Measurements from ENCODE around the gene MESP1. TPM values are rescaled to one million over a fixed set of nuclear protein-coding genes. Genes with fewer than 3 reads are reported as not detected.
"Not testable (repeated sequence)": the region's sequence is repeated elsewhere in the genome, so short reads cannot be mapped to it uniquely, and the experiment has no call there.

Gene MESP1, protein sequence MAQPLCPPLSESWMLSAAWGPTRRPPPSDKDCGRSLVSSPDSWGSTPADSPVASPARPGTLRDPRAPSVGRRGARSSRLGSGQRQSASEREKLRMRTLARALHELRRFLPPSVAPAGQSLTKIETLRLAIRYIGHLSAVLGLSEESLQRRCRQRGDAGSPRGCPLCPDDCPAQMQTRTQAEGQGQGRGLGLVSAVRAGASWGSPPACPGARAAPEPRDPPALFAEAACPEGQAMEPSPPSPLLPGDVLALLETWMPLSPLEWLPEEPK
- 0.46 TPM in 2 replicates for total RNA-seq

- peak; percentile 65 for DNase-seq (ENCODE audit: low read depth, low spot score)
These were observed at the start of gene MESP1 for GRCh38 chr15:89750560-89751542. TSS of gene MESP1 (minus strand) at chr15:89751249. CDS start at chr15:89751231, 18 bp downstream.

GRCh38 chr15:89799918-89800498 is 49.0 kb upstream of the MESP1 start:
- DNase-seq (ENCODE audit: low read depth, low spot score): no peak

DNA sequence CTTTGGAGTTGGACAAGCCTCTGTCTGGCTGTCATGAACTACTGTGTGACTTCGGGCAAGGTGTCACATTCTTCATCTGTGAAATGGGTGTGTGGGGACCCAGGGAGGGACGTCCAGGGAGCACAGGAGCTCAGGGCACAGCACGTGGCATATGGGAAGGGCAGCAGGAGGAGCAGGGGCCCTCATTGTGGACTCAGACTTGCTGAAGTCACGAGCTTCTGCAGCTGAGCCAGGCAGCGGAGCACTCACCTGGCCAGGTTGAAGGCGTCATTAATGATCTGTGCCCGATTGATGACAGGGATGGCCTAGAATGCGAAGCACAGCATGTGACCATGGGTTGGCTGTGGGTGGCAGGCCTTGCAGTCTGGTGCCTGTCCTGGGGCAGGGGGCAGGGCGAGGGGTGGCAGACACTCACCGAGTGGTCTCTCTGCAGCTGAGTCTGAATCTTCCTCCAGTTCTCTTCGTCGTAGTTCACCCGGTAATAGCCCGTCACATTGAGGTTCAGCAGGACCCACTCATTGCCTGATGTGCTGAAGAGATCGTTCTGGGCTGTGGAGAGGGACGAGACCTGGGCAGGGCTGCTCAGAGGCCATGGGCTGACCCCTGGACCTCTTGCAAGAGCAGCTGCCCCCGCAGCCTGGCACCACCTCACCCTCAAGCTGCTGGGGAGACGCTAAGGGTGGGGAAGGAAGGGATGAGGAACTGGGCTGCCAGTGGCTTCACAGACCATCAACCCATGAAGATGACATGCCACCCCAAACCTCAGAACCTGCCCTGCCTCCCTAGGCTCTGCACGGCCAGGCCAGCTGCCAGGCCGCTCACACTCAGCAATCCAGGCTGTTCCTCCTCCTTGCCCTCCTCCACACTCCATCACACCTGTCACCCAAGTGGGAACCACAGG is 48.2 kb upstream of the MESP1 start:
- no peak for DNase-seq (ENCODE audit: low read depth, low spot score)

DNA sequence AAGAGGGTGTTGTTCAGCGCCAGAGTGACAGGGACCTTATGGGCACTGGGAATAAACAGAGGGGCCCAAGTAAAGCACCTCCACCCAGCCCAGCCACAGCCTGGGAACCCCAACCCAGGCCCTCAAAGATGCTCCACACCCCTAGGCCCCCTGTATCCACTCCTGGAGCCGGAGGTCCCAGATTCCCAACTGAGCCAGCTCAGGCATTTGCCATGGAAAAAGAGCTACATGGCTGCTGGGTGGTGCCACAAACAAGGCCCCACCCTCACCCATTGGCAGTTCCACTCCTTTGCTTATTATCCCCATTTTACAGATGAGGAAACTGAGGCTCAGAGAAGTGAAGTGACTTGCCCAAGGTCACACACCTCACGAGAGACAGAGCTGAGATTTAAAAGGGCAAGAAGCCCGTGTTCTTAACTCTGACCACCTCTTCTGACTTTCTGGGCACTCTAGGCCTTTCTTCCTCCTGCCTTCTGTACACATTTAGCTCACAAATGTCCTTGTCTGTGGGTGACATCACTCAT is 46.7 kb upstream of the MESP1 start:
- no peak for DNase-seq (ENCODE audit: low read depth, low spot score)

DNA sequence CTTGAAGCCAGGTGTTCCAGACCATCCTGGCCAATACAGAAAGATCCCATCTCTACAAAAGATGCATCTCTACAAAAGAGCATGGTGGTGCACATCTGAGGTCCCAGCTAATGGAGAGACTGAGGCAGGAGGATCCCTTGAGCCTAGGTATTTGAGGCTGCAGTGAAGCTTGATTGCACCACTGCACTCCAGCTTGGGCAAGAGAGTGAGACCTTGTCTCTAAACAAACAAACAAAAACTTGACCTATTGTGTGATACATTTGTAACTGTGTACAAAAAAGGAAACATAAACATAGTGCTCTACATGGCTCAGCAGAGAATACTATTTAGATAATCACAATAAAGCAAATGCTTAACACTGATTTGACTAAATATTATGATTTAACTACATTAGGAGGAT is 44.9 kb upstream of the MESP1 start:
- no peak for DNase-seq (ENCODE audit: low read depth, low spot score)

DNA sequence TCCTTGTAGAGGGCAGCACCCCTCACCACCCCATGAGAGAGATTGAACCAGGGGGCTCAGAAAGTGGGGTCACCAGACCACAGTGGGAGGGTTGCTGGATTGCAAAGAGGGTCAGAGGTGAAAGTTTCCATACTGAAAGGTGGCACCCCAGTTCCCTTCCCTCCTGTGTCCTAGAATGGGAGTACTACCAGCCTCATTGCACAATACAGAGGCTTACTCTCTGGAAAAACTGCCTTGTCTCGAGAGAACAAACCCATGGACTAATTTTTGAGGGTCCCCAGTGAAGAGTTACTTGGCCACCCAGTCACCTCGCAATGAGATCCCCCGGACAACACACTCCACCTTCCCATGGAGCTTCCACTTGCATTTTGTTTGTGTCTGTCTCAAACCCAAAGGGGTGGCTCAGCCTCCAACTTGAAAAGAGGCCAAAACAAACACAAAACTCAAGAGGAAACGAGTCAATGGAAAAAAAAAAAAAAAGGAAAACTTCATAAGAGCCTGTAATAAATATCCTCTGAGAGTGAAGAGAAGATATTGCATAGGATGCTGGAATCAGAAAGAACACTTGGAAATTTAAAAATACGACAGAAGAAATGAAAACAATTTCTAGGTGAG is 43.7 kb upstream of the MESP1 start:
- peak; percentile 71 for DNase-seq (ENCODE audit: low read depth, low spot score)

DNA sequence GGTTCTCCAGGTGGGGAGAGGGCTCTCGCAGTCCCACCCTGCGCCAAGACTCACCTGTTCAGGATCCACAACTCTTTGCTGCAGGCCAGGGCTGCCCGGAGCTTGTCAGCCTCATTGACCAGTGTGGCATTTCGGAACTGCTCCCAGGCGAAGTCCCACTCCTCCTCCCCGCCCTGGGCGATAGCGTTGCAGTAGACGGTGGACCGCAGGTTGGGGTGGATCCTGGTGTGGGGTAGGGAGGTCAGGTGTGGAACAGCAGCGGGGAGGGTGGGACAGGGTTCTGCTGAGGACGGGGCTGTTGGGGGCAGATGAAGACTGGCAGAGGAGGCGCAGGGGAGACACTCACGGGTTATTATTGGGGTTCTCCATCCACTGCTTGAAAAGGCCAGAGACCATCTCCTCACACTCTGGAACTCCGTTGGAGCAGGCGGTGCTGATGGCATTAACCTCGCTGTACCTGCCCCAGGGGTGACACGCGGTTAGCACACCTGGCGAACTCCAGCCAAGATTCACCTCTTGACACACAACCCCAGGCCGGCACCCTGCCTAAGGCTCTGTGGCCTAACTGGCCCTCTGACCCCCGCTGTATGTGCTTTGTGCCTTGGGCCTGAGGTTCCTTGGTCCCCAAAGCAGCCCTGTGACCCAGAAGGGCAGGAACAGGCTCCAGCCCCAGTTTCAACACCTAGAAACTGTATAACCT is 41.2 kb upstream of the MESP1 start:
- DNase-seq (ENCODE audit: low read depth, low spot score): no peak

DNA sequence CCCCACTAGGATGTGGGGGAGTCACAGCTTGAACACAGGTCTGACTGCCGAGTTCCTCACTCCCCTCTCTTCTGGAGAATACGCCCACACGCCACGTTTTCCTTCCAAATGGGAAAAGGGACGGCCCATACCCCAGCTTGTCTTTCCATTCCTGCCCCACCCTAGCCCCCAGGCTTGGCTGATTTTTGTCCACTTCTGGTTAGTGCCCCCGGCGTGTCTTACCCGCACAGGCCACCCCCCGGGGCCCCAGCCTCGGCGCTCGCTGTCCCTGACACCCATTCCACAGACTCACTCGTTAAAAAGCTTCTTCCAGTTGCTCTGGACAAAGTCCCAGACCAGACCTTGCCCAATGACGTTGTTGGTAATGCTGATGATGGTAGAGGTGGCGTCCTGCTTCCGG is 39.6 kb upstream of the MESP1 start:
- DNase-seq (ENCODE audit: low read depth, low spot score): no peak

DNA sequence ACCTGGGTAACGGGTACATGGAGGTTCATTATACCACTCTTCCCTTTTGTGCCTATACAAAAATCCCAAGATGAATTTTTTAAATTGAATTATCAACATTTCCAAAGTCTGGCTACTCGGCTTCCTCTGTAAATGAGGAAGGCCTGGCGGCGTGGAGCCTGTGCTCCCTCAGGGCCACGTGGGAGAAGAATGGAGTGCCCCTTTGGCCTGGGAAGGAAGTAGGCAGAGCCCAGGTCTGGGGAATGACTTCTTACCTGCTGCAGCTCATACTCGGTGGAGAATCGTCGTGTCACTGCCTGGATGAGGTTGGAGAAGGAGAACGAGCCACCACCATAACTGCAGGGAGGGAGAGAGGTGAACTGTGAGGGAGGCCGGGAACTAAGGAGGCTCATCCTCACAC is 39.2 kb upstream of the MESP1 start:
- no peak for DNase-seq (ENCODE audit: low read depth, low spot score)

- not testable (repeated sequence) for DNase-seq (ENCODE audit: low read depth, low spot score)
These were observed 37.5 kb upstream of the MESP1 start for GRCh38 chr15:89788585-89788984.

DNA sequence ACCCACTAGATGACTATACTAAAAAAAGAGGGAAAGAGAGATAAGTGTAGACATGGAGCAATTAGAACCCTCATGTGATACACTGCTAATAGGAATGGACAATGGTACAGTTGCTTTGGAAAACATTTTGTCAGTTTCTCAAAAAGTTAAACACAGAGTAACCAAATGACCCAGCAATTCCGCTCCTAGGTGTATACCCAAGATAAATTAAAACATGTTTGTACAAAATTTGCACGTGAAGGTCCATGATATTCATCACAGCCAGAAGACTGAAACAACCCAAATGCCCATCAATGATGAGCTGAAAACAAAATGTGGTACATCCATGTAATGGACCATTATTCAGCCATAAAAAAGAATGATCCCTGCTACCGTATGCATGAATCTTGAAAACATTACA is 36.9 kb upstream of the MESP1 start:
- no peak for DNase-seq (ENCODE audit: low read depth, low spot score)

- no peak for DNase-seq (ENCODE audit: low read depth, low spot score)
These were observed 34.7 kb upstream of the MESP1 start for GRCh38 chr15:89785774-89786140.

DNA sequence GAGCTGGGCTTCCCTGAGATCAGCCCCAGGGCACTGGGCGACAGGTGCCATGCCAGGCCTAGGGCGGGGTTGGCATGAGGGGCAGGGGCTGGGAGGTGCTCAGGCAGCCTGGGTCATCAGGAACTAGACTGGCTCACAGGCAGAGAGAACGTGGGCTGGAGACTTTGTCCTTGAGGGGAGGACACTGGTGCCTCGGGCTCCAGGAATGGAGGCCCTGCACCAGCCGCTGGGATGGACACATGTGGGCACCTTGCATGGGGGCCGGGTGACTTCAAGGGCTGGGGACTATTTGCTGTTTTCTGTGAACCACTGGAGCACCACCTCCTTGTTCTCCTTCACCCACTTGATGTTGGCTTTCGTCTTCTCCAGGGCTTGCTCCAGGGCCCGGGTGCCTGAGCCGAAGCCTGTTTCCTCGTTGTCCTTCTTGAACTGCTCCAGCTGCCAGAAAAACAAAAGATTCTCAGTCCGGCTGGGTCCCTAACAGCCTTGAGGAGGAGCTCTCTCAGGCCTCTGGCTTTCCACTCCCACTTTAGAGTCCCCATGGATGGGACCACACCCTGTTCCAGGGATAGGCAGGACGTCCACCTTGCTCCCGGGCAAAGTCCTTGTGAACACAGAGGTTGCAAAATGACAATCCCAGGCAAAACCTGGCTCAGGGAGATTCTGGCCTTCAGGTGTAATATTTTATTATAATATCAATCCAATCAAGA is 34.2 kb upstream of the MESP1 start:
- no peak for DNase-seq (ENCODE audit: low read depth, low spot score)

DNA sequence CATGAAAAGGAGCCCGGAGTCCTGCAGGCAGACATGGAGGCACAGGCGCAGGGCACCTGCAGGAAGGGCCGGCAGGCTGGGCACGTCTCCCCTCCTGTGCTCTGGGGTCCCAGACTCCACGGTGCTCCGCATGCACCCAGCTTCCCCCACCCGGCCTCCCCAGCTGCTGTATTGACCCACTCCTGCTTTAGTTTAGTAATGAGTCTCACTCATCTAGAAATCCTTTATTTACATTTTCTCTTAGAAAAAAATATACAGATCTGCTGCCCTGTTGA is 33.6 kb upstream of the MESP1 start:
- no peak for DNase-seq (ENCODE audit: low read depth, low spot score)

DNA sequence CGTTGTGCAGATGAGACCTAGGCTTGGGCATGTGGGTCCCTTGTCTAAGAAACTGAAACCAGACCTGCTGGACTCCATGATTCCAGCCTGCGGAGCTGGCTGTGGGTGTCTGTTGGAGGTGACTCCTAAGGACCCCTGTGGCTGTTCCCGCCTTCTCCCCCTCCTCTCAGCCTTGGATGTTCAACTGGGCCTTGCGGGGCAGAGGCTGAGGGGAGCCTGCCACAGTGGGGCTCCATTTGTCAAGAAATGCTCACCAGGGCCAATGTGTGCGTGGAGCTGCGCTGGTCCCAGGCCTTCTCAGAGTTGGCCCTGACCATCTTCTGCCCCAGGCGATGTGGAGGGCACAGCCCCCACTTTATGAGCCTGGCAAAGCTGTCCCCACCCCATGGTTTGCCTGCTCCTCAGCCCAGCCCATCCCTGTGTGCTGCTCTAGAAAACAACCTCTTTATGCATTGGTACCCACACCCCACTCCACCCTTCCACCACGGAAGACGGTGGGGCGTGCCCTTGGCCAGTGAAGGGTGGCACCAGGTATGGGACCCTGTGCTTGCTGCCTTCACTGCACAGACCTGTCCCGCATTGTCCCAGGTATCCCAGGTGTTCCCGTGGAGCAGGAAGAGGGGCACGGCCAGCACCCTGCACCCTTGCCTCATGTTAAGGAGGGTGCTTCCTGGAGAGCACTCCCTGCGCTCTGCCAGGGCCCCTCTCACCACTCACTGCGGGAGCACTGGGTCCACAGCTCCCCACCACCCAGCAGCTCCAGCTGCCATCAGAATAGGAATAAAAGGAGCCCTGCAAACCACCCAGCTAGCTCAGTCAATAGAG is 33.0 kb upstream of the MESP1 start:
- DNase-seq (ENCODE audit: low read depth, low spot score): no peak

- DNase-seq (ENCODE audit: low read depth, low spot score): no peak
These were observed 32.2 kb upstream of the MESP1 start for GRCh38 chr15:89783111-89783860.

- not testable (repeated sequence) for DNase-seq (ENCODE audit: low read depth, low spot score)
These were observed 31.5 kb upstream of the MESP1 start for GRCh38 chr15:89782619-89782950.
